ENCODE data around the gene MAPKAPK2. TPM values are rescaled to one million over a fixed set of nuclear protein-coding genes. Genes with fewer than 3 reads are reported as not detected.

Gene MAPKAPK2
- total RNA-seq, 2 donors from 2014 or later = 27.1 to 67.0 TPM

- Histone ChIP-seq H3K4me3 (no peak overlapping the region), H3K36me3 (no peaks in the 10 kb centered on the region), H3K9me3 (no peaks in the 10 kb centered on the region), H3K27ac (no peak overlapping the region), H3K4me1 (replicated peaks) (no peaks in the 10 kb centered on the region), H3K27me3 (replicated peaks; ENCODE audit: insufficient read depth) (no peaks in the 10 kb centered on the region)
- TF ChIP-seq POLR2A (IDR thresholded peaks at IDR 0.05) = no peak
- TF ChIP-seq, protein P1, sequence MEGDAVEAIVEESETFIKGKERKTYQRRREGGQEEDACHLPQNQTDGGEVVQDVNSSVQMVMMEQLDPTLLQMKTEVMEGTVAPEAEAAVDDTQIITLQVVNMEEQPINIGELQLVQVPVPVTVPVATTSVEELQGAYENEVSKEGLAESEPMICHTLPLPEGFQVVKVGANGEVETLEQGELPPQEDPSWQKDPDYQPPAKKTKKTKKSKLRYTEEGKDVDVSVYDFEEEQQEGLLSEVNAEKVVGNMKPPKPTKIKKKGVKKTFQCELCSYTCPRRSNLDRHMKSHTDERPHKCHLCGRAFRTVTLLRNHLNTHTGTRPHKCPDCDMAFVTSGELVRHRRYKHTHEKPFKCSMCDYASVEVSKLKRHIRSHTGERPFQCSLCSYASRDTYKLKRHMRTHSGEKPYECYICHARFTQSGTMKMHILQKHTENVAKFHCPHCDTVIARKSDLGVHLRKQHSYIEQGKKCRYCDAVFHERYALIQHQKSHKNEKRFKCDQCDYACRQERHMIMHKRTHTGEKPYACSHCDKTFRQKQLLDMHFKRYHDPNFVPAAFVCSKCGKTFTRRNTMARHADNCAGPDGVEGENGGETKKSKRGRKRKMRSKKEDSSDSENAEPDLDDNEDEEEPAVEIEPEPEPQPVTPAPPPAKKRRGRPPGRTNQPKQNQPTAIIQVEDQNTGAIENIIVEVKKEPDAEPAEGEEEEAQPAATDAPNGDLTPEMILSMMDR (IDR thresholded peaks at IDR 0.05) = no peak
- intact Hi-C loops (cut with DNase I) = loop anchor here (5.0 kb wide), 1 partner anchor 34 kb away; no protein-coding TSS in a partner anchor
- no peak for DNase-seq (ENCODE audit: low spot score)
- WGBS = 59% methylated on average over 2 of the region's 2 CpGs
These were observed 3.3 kb downstream of the MAPKAPK2 start for GRCh38 chr1:206687915-206688442.

DNA sequence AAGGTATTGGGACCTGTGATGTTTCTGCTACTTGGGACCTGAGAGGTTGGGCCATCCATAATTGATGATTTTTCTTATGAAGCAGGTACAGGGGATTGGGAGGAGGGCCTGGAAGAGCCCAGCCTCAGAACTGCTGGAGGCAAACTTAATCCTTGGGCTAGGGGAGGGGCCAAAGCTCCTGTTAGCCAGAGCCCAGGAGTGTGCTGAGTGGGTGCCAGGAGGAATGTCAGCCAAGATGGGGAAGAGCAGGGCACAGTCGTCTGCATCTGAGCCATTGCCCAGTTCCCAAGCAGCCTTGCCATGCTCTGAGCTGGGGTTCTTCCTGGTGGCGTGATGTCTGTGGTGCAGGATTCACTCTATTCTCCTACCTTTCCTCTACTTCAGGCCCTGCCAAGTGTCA, 5.8 kb downstream of the MAPKAPK2 start:
- H3K27ac ChIP-seq = no peak overlapping the region
- DNase-seq (ENCODE audit: low spot score) = no peak
- WGBS = 47% methylated on average over 2 of the region's 2 CpGs
- intact Hi-C loops (cut with DNase I) = no loop called here
- H3K4me3 ChIP-seq = no peak overlapping the region
- no peaks in the 10 kb centered on the region for H3K4me1 ChIP-seq (replicated peaks)
- H3K27me3 ChIP-seq (replicated peaks; ENCODE audit: insufficient read depth) = no peaks in the 10 kb centered on the region
- no peaks in the 10 kb centered on the region for H3K9me3 ChIP-seq
- no peaks in the 10 kb centered on the region for H3K36me3 ChIP-seq
- TF ChIP-seq POLR2A (IDR thresholded peaks at IDR 0.05) (no peak), POLR2AphosphoS5 (IDR thresholded peaks at IDR 0.05) (no peak)
- TF ChIP-seq, protein P1 (IDR thresholded peaks at IDR 0.05) = no peak

DNA sequence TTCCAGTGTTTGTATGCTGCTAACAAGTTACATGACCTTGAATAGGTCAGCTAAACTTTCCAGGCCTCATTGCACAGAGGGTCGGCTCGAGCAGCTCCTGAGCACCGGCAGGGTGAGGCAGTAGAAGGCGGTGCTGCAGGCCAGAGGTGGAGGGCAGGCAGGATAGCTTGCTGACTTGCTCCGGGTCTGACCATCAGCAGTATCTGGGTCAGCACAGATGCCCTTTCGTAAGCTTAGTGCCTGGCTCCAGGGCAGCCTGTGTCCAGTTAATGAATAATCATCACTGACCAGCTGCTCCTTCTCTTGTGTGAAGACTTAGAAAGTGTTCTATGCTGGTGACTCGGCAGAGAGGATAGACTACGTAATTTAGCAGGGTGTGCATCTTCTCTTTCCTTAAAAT, 6.9 kb downstream of the MAPKAPK2 start:
- TF ChIP-seq POLR2AphosphoS5 (IDR thresholded peaks at IDR 0.05) (no peak), POLR2A (IDR thresholded peaks at IDR 0.05) (no peak)
- TF ChIP-seq, protein P1 (IDR thresholded peaks at IDR 0.05) = no peak
- H3K4me1 ChIP-seq (replicated peaks) = no peaks in the 10 kb centered on the region
- no peaks in the 10 kb centered on the region for H3K9me3 ChIP-seq
- no peak overlapping the region for H3K4me3 ChIP-seq
- no peak overlapping the region for H3K27ac ChIP-seq
- no peaks in the 10 kb centered on the region for H3K36me3 ChIP-seq
- 56% methylated on average over 8 of the region's 8 CpGs for WGBS
- intact Hi-C loops (cut with DNase I) = no loop called here
- DNase-seq (ENCODE audit: low spot score) = no peak
- no peaks in the 10 kb centered on the region for H3K27me3 ChIP-seq (replicated peaks; ENCODE audit: insufficient read depth)

- H3K4me3 ChIP-seq = no peak overlapping the region
- H3K4me1 ChIP-seq (replicated peaks) = no peaks in the 10 kb centered on the region
- intact Hi-C loops (cut with DNase I) = no loop called here
- WGBS = 21% methylated on average over 10 of the region's 10 CpGs
- H3K27me3 ChIP-seq (replicated peaks; ENCODE audit: insufficient read depth) = no peaks in the 10 kb centered on the region
- no peaks in the 10 kb centered on the region for H3K9me3 ChIP-seq
- DNase-seq (ENCODE audit: low spot score) = peak; percentile 39
- H3K27ac ChIP-seq = peak overlapping the region; percentile 50 to 61
- TF ChIP-seq, protein P1 (IDR thresholded peaks at IDR 0.05) = no peak
- peak; percentile 29 for TF ChIP-seq POLR2AphosphoS5 (IDR thresholded peaks at IDR 0.05)
- no peaks in the 10 kb centered on the region for H3K36me3 ChIP-seq
These were observed 8.3 kb downstream of the MAPKAPK2 start for GRCh38 chr1:206693029-206693428.

- TF ChIP-seq POLR2AphosphoS5 (IDR thresholded peaks at IDR 0.05) = no peak
- TF ChIP-seq POLR2A (IDR thresholded peaks at IDR 0.05) = no peak
- TF ChIP-seq, protein P1 (IDR thresholded peaks at IDR 0.05) = no peak
- Histone ChIP-seq H3K4me1 (replicated peaks) (no peaks in the 10 kb centered on the region), H3K27me3 (replicated peaks; ENCODE audit: insufficient read depth) (no peaks in the 10 kb centered on the region), H3K9me3 (no peaks in the 10 kb centered on the region), H3K4me3 (no peak overlapping the region), H3K27ac (peak overlapping the region; percentile 50 to 61), H3K36me3 (no peaks in the 10 kb centered on the region)
- WGBS = 68% methylated on average over 7 of the region's 7 CpGs
- intact Hi-C loops (cut with DNase I) = no loop called here
- DNase-seq (ENCODE audit: low spot score) = no peak
These were observed 8.9 kb downstream of the MAPKAPK2 start for GRCh38 chr1:206693592-206693991.
